ENCODE measurements around the gene TMEM62.

GRCh38 chr15:43128980-43129335 is 4.4 kb upstream of the TMEM62 start:
- TF ChIP-seq GATA2 (IDR thresholded peaks at IDR 0.05; ENCODE audit: low read depth, low read length) (no peak), GATA3 (IDR thresholded peaks at IDR 0.05; ENCODE audit: low read depth, low read length) (no peak)
